Activated CD4-positive, alpha-beta T cell treated with anti-CD3 and anti-CD28 coated beads, Interleukin-2, amount 50 U/mL, for 16 hours (primary cell): ENCODE results near the gene CYP27B1.

ENCODE experiments used
- DNase-seq: peaks from one replicate; pipeline ENCODE4 v3.0.0-alpha.2; 2020

Gene CYP27B1

GRCh38 chr12:57765003-57765697 is 1.7 kb downstream of the CYP27B1 start:
- peak; percentile 63 for DNase-seq

DNA sequence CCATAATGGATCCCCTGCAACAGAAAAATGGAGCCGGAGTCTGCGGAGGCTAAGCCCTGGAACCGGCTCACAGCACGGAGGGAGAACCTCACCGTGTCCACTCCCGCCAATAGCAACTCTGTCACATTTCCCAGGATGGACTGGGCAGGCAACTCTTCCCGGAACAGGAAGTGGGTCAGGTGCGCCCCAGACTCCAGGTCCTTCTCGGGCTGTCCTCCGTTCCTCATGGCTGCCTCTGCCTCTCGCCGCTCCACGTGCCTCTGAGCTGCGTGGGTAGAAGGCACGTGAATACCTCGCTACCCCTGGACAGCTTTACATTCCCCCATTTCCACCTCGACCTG is 2.2 kb downstream of the CYP27B1 start:
- no peak for DNase-seq

- no peak for DNase-seq
These were observed 2.8 kb downstream of the CYP27B1 start for GRCh38 chr12:57763881-57764661.

GRCh38 chr12:57762463-57762862 is 4.4 kb downstream of the CYP27B1 start:
- DNase-seq, result no peak

- no peak for DNase-seq
These were observed 5.4 kb downstream of the CYP27B1 start for GRCh38 chr12:57761391-57761998.

DNA sequence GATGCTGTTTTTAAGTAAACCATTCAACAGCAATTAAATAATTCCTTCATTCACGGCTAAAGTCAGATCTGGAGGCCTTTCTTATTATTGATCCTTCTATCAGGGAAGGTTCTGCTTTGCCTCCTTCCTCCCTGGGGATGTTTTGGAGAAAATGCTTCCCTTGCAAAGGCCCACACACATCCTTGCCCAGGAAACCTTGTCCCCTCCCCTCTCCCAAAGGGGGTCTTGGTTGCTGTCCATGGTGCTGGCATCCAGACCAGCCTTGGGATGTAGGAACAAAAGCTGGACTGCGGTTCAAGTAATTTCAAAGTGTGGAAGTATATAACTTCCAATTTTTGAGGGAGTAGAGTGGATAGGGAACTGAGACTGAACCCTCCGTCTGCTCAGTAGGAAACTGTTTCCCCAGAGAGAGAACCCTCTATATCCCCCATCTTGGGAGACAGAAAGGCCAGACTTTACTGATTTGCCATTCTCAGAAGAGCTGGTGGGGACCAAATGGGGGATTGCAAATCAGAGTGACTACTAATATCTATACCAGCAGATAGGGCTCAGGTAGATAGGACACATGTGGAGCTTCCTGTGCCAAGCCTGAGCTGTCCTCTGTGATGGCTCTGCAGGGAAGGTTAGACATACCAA is 6.4 kb downstream of the CYP27B1 start:
- DNase-seq, result no peak

- peak; percentile 60 for DNase-seq
These were observed 7.4 kb downstream of the CYP27B1 start for GRCh38 chr12:57759360-57759980.

DNA sequence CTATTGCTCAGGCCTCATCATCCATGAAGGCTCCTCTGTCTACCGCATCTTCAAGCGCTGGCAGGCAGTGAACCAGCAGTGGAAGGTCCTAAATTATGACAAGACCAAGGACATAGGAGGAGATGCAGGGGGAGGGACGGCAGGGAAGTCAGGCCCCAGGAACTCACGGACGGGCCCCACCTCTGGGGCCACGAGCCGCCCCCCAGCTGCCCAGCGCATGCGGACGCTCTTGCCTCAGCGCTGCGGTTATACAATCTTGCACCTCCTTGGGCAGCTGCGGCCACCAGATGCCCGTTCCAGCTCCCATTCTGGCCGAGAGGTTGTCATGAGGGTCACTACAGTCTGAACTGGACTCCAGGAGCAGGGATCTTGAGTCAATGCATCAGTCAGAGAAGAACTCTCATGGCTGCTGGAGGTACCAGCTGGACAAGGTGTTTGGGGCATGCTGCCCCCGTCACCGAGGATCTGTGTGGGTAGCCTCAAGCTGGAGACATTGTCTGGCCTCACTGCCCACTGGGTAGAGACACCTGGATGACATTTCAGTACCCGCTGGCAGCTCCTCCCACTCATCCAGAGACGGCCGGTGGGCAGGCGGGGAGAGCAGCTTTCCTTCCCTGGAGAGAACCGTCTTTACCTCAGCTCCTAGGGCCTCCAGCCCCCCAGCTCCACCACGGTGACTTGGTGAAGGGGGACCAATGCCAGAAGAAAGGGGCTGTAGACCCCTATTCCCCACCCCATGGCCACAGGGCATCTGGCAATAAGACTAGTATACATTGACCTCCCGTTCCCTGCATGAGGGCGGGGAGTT is 8.1 kb downstream of the CYP27B1 start:
- no peak for DNase-seq

- DNase-seq, result no peak
These were observed 9.1 kb downstream of the CYP27B1 start for GRCh38 chr12:57757771-57758170.

GRCh38 chr12:57756406-57757341 is 10.2 kb downstream of the CYP27B1 start:
- peak; percentile 81 for DNase-seq

GRCh38 chr12:57755454-57756372 is 11.2 kb downstream of the CYP27B1 start:
- no peak for DNase-seq

DNA sequence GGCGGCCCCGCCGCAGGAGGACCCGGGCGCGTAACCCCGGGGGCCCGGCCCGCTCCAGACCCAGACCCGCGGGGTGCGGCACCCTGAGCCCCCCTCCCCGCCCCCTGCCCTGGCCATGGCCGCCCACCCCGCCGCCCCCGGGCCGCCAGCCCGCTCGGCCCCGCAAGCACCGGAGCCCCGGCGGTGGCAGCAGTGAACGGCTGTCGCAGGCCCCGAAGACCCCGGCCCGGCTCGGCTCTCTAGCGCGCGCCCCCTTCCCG is 11.8 kb downstream of the CYP27B1 start:
- no peak for DNase-seq

GRCh38 chr12:57754411-57755193 is 12.3 kb downstream of the CYP27B1 start, which contains the start of gene MARCHF9:
Gene MARCHF9, plus strand, starts transcription at chr12:57755103. Its CDS starts 426 bp downstream, at chr12:57755529.
- peak; percentile 89 for DNase-seq

DNA sequence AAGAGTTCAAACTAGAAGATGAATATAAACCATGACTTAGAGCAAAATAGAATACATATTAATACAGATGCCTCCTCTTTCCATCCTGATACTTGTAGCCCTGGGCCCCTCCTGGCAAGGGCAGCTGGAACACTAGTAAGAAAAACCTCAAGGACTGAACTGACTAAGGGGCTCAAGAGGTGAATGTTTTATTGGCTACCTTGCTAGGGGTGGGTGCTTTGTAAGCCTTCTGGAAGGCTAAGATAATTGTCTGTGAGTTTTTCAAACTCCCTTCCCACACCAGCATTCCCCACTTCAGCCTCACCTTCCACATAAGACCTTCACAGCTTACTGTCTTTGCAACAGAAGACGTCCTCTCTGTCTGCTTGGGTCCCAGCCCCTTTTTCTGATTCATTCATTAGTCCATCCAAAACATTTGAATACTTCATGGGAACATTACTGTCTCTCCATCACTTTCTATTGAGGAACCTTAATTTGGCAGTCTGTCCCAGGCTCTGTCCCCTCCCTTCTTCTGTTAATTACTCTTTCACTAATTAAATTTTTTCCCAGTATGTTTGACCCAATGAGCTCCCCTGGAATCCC is 13.0 kb downstream of the CYP27B1 start:
- DNase-seq, result no peak

DNA sequence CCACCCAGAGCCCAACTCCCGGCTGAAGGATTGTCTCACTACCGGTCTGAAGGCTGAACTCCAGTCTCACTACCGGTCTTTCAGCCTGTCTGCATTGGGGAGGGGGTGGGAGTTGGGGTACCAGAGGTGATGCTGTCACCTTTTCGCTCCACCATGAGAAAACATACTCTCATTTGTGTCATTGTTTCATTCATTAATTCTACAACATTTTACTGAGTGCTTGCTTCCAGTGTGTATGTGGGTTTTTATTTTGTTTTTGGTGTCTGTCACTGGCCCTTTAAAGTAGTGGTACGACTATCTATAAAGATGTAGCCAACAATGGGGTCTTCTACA is 14.2 kb downstream of the CYP27B1 start:
- no peak for DNase-seq

DNA sequence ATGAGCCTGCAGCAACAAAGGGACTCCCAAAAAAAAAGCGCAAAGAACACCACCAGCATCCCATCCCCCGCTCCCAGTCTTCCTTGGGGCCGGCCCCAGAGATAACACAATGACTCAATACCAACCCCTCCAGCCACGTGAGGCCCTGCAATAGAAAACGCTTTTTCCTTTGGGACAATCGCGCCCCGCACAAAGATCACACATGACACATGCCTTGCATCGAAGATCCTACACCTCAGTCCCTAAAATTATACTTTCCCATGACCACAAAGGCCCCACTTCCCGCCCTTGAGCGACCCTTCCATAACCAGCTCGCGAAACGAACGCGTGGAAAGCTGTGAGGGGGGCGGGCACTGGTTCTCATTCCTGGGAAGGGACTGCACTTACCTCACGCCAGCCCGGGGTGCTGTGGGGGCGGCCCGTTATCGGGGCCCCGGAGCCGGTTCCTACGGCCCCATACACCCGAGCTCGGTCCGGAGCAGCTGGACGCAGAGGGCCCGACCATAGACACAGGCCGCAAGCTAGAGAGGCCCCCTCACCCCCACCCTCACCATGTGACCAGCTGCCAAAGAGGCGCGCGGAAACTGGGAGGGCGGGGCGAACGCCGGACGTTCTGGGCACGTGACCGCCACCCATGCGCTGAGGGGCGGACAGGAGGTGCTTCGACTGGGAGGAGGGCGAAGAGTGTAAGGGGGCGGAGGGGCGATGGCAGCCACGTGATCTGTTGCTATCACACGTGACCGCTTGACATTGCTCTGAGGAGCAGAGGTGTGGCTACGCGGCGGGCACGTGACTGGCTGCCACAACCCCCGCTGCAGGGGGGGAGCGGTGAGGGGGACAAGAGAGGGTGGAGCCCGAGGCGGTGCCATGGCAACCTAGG is 14.8 kb downstream of the CYP27B1 start, which contains the start of gene CDK4:
TSS of gene CDK4 (minus strand) at position 523 of the 880 bp plus-strand sequence. CDS start 593 bp downstream, outside the sequence.
- DNase-seq, result peak; percentile 100

DNA sequence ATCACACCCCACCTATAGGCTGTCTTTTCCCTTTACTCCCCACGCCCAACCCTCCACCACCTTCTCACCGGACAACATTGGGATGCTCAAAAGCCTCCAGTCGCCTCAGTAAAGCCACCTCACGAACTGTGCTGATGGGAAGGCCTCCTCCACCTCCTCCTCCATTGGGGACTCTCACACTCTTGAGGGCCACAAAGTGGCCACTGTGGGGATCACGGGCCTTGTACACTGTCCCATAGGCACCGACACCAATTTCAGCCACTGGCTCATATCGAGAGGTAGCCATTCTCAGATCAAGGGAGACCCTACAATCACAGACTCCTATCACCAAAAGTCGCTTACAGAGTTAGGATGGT is 15.5 kb downstream of the CYP27B1 start:
- DNase-seq, result no peak
